ENCODE measurements around the gene RAD51B.

GRCh38 chr14:68506021-68506644 lies 686.6 kb downstream of the RAD51B start:
- no peak for TF ChIP-seq PAX5 (IDR thresholded peaks at IDR 0.05; ENCODE audit: insufficient read depth, low read length, severe bottlenecking)
- no peak for TF ChIP-seq POLR2A (IDR thresholded peaks at IDR 0.05; ENCODE audit: low read depth, low read length)

All from GM12891 (cell line).